Urinary bladder (tissue), 4 donors: ENCODE results near the gene TP53I3. TPM values are rescaled to one million over a fixed set of nuclear protein-coding genes. Genes with fewer than 3 reads are reported as not detected.

Experiments
- DNase-seq: peaks from one replicate; pipeline ENCODE4 v3.0.0-alpha.2; 2015; ENCODE audit errors: extremely low spot score
- H3K27ac ChIP-seq: one replicate; pipeline ENCODE4 v1.5.1; 2013; ENCODE audit warnings: low read depth, mild to moderate bottlenecking, moderate library complexity
- H3K36me3 ChIP-seq: one replicate; pipeline ENCODE4 v1.6.1; 2013; ENCODE audit warnings: mild to moderate bottlenecking, moderate library complexity; ENCODE audit not compliant: insufficient read depth
- H3K4me1 ChIP-seq: one replicate; pipeline ENCODE4 v1.6.1; 2013; ENCODE audit warnings: mild to moderate bottlenecking, moderate library complexity; ENCODE audit not compliant: insufficient read depth
- H3K4me3 ChIP-seq: one replicate; pipeline ENCODE4 v1.5.1; 2013; ENCODE audit warnings: low read depth, low read length
- WGBS: extraction: QIAGEN DNeasy Blood & Tissue Kit; methylation state at CpG from one replicate; pipeline ENCODE4 v1.1.7; 2013; 5-methylcytosine and 5-hydroxymethylcytosine counted together
- polyA plus RNA-seq: library from polyadenylated mRNA; stranded (reverse); fragments of 200-250 nt; gene quantifications from one replicate; pipeline ENCODE4 v1.2.3, GENCODE V29; 2013
- total RNA-seq: library from RNA; depleted of rRNA; stranded (reverse); fragments of >200 nt; gene quantifications from one replicate; pipeline ENCODE4 v1.2.3, GENCODE V29; 2014
- donor health status: healthy with polysubstance abuse.
- donor health status: healthy.

Gene TP53I3
- total and polyA plus RNA-seq, 2 donors, result 16.9 to 28.6 TPM

GRCh38 chr2:24083567-24084385 lies 858 bp downstream of the TP53I3 start:
- WGBS, result 9% methylated on average over 30 of the region's 30 CpGs
- Histone ChIP-seq H3K4me3 (peak overlapping the region; percentile 33), H3K4me1 (no peaks in the 10 kb centered on the region), H3K27ac (peak overlapping the region; percentile 63), H3K36me3 (no peaks in the 10 kb centered on the region)
- peak; percentile 82 for DNase-seq

- 87% methylated on average over 8 of the region's 8 CpGs for WGBS
- no peaks in the 10 kb centered on the region for H3K4me1 ChIP-seq
- no peaks in the 10 kb centered on the region for H3K36me3 ChIP-seq
- no peak overlapping the region for H3K4me3 ChIP-seq
- DNase-seq, result no peak
- H3K27ac ChIP-seq, result no peak overlapping the region
These were observed 1.7 kb downstream of the TP53I3 start for GRCh38 chr2:24082787-24083566.

GRCh38 chr2:24080701-24081100 lies 3.9 kb downstream of the TP53I3 start:
- no peak overlapping the region for H3K27ac ChIP-seq

GRCh38 chr2:24077879-24078278 lies 6.8 kb downstream of the TP53I3 start:
- H3K4me3 ChIP-seq, result no peak overlapping the region
- no peak overlapping the region for H3K27ac ChIP-seq
- no peaks in the 10 kb centered on the region for H3K4me1 ChIP-seq
- DNase-seq, result no peak
- 67% methylated on average over 2 of the region's 2 CpGs for WGBS
- no peaks in the 10 kb centered on the region for H3K36me3 ChIP-seq

More at GRCh38 chr2:24080701-24081100, 3.9 kb downstream of the TP53I3 start:
- Histone ChIP-seq H3K4me1 (no peaks in the 10 kb centered on the region), H3K4me3 (no peak overlapping the region), H3K36me3 (no peaks in the 10 kb centered on the region)
- DNase-seq, result no peak
- WGBS, result 42% methylated on average over 2 of the region's 2 CpGs

GRCh38 chr2:24077535-24077877 lies 7.1 kb downstream of the TP53I3 start:
- Histone ChIP-seq H3K4me3 (peak overlapping the region; percentile 72), H3K4me1 (no peaks in the 10 kb centered on the region), H3K27ac (peak overlapping the region; percentile 97), H3K36me3 (no peaks in the 10 kb centered on the region)
- 9% methylated on average over 9 of the region's 9 CpGs for WGBS
- DNase-seq, result no peak

- no peak for DNase-seq
- peak overlapping the region; percentile 72 for H3K4me3 ChIP-seq
- no peaks in the 10 kb centered on the region for H3K4me1 ChIP-seq
- WGBS, result 3% methylated on average over 41 of the region's 41 CpGs
- no peaks in the 10 kb centered on the region for H3K36me3 ChIP-seq
- H3K27ac ChIP-seq, result peak overlapping the region; percentile 97
These were observed 7.6 kb downstream of the TP53I3 start for GRCh38 chr2:24076849-24077534.

GRCh38 chr2:24075915-24076848 lies 8.5 kb downstream of the TP53I3 start, which contains the start of gene SF3B6:
TSS of gene SF3B6 (minus strand) at chr2:24076326. CDS start at chr2:24076229, 97 bp downstream.
- no peaks in the 10 kb centered on the region for H3K36me3 ChIP-seq
- DNase-seq, result peak; percentile 98
- H3K4me3 ChIP-seq, result peak within 1 kb of the TSS; percentile 72
- H3K27ac ChIP-seq, result peak within 1 kb of the TSS; percentile 97
- H3K4me1 ChIP-seq, result no peaks in the 10 kb centered on the region
- under 1% methylated on average over 64 of the region's 64 CpGs for WGBS

- 57% methylated on average over 5 of the region's 5 CpGs for WGBS
- H3K4me1 ChIP-seq, result no peaks in the 10 kb centered on the region
- no peaks in the 10 kb centered on the region for H3K36me3 ChIP-seq
- H3K27ac ChIP-seq, result no peak overlapping the region
- H3K4me3 ChIP-seq, result peak overlapping the region; percentile 72
- no peak for DNase-seq
These were observed 9.4 kb downstream of the TP53I3 start for GRCh38 chr2:24075259-24075658.

GRCh38 chr2:24073816-24074215 lies 10.8 kb downstream of the TP53I3 start:
- no peak overlapping the region for H3K4me3 ChIP-seq
- whole genome bisulfite sequencing, result 93% methylated on average over 6 of the region's 6 CpGs
- H3K27ac ChIP-seq, result no peak overlapping the region
- no peak for DNase-seq
- no peaks in the 10 kb centered on the region for H3K36me3 ChIP-seq
- no peaks in the 10 kb centered on the region for H3K4me1 ChIP-seq

- WGBS, result 84% methylated on average over 4 of the region's 4 CpGs
- Histone ChIP-seq H3K4me3 (no peak overlapping the region), H3K36me3 (peaks cover 1% of the 10 kb centered on the region), H3K4me1 (no peaks in the 10 kb centered on the region), H3K27ac (no peak overlapping the region)
- DNase-seq, result no peak
These were observed 12.4 kb downstream of the TP53I3 start for GRCh38 chr2:24072259-24072658.

GRCh38 chr2:24065341-24065740 lies 19.3 kb downstream of the TP53I3 start:
- no peaks in the 10 kb centered on the region for H3K4me1 ChIP-seq
- 81% methylated on average over 2 of the region's 2 CpGs for WGBS
- no peak overlapping the region for H3K27ac ChIP-seq
- no peak for DNase-seq
- peaks cover 5% of the 10 kb centered on the region for H3K36me3 ChIP-seq
- H3K4me3 ChIP-seq, result no peak overlapping the region

- H3K36me3 ChIP-seq, result no peaks in the 10 kb centered on the region
- H3K4me3 ChIP-seq, result no peak overlapping the region
- no peaks in the 10 kb centered on the region for H3K4me1 ChIP-seq
- WGBS, result 86% methylated on average over 4 of the region's 4 CpGs
- H3K27ac ChIP-seq, result no peak overlapping the region
- DNase-seq, result no peak
These were observed 25.9 kb downstream of the TP53I3 start for GRCh38 chr2:24058564-24059271.
